WTC11 (cell line): Measurements from ENCODE around the gene ITM2C.

Experiments used
- ATF3 ChIP-seq: sonication (generic); formaldehyde crosslinking; conservative IDR thresholded peaks from 2 replicates; pipeline ENCODE4 v1.8.1; 2022; ENCODE audit warnings: mild to moderate bottlenecking, missing genetic modification reagents
- CTCF ChIP-seq: fragments of 200-600 bp; IDR thresholded peaks from 2 replicates; pipeline ENCODE4 v1.8.0; 2022; ENCODE audit warnings: antibody characterized with exemption
- E2F4 ChIP-seq: sonication (generic); formaldehyde crosslinking; IDR thresholded peaks from 2 replicates; pipeline ENCODE4 v1.8.1; 2022; ENCODE audit warnings: low read depth, mild to moderate bottlenecking, moderate library complexity, missing genetic modification reagents, borderline replicate concordance
- EMX1 ChIP-seq: fragments of 250-450 bp; sonication (Bioruptor Pico); IDR thresholded peaks from 2 replicates; pipeline ENCODE4 v1.8.0; 2021; ENCODE audit warnings: mild to moderate bottlenecking
- MAX ChIP-seq: sonication (generic); formaldehyde crosslinking; IDR thresholded peaks from 2 replicates; pipeline ENCODE4 v1.8.0; 2022; ENCODE audit warnings: mild to moderate bottlenecking, missing genetic modification reagents
- TCF7 ChIP-seq: sonication (generic); formaldehyde crosslinking; IDR thresholded peaks from 2 replicates; pipeline ENCODE4 v1.8.0; 2022; ENCODE audit warnings: mild to moderate bottlenecking, low read depth, missing genetic modification reagents, moderate library complexity
- USF2 ChIP-seq: sonication (generic); formaldehyde crosslinking; IDR thresholded peaks from 2 replicates; pipeline ENCODE4 v1.8.1; 2023; ENCODE audit warnings: mild to moderate bottlenecking, missing genetic modification reagents, moderate library complexity
- ZBTB21 ChIP-seq: sonication (generic); formaldehyde crosslinking; IDR thresholded peaks from 2 replicates; pipeline ENCODE4 v1.8.1; 2023; ENCODE audit warnings: mild to moderate bottlenecking, missing genetic modification reagents, borderline replicate concordance
- ZNF232 ChIP-seq: sonication (generic); formaldehyde crosslinking; IDR thresholded peaks from 2 replicates; pipeline ENCODE4 v1.8.0; 2022; ENCODE audit warnings: mild to moderate bottlenecking, missing genetic modification reagents
- TF ChIP-seq, protein P1 (sequence below): sonication (generic); formaldehyde crosslinking; conservative IDR thresholded peaks from 2 replicates; pipeline ENCODE4 v1.8.1; 2023; ENCODE audit warnings: mild to moderate bottlenecking, low read depth, missing genetic modification reagents, moderate library complexity
- TF ChIP-seq, protein P2 (sequence below): sonication (generic); formaldehyde crosslinking; IDR thresholded peaks from 2 replicates; pipeline ENCODE4 v1.8.1; 2022; ENCODE audit warnings: missing genetic modification reagents, borderline replicate concordance
- TF ChIP-seq, protein P3 (sequence below): fragments of 250-450 bp; sonication (Bioruptor Pico); IDR thresholded peaks from 2 replicates; pipeline ENCODE4 v1.9.0; 2021; ENCODE audit warnings: mild to moderate bottlenecking, borderline replicate concordance
- TF ChIP-seq, protein P4 (sequence below): sonication (generic); formaldehyde crosslinking; IDR thresholded peaks from 2 replicates; pipeline ENCODE4 v1.8.0; 2023; ENCODE audit warnings: missing genetic modification reagents
- TF ChIP-seq, protein P5 (sequence below): sonication (generic); formaldehyde crosslinking; IDR thresholded peaks from 2 replicates; pipeline ENCODE4 v1.8.1; 2022; ENCODE audit warnings: mild to moderate bottlenecking, missing genetic modification reagents, moderate library complexity, borderline replicate concordance

DNA sequence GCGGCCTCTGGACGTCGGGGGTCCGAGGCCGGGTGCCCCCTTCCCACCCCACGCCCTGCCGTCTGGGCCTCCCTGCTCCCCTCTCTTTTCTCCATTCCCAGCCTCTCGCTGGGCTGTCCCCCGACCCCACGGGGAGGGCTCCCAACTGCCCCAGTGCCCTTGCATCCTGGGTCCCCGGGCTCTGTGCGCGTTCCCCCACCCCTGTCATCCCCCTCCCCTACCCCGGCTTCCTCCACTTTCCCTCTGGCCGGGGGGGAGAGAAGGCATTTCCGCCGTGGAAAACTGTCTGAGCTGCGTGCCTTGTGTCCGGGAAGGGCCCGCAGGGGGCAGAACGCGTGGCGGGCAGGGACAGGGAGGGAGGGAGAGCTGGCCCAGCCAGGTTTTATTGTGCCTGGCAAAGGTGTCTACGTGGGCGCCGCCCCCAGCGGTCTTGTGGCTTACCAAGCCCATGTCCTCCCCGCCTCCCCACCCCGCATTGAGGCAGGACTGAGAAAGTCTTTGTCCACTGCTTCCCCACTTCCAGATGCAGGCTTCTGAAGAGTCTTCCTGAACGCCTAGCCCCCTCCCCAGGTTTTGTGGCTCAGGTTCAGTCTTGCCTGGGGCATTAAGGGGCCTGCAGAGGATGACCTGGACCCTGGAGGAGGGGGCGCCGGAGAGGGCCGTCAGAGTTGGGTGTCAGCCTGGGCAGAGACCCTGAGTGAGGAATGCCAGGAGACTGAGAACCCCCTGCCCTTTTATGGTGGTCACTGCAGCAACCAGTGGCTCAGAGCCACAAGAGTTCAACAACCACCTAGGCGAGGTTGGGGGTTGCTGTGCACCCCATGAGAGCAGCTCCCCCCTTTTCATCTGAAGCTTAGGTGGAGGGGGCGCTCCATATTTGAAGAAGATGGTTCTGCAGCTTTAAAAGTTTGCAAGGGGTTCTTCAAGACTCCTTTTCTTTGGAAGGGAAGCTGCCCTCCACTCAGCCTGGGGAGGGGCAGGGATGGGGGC, 1.3 kb downstream of the ITM2C start:
- TF ChIP-seq EMX1 (CRISPR knock-in tag) = no peak
- TF ChIP-seq TCF7 = no peak
- no peak for TF ChIP-seq CTCF
- TF ChIP-seq, protein P1, sequence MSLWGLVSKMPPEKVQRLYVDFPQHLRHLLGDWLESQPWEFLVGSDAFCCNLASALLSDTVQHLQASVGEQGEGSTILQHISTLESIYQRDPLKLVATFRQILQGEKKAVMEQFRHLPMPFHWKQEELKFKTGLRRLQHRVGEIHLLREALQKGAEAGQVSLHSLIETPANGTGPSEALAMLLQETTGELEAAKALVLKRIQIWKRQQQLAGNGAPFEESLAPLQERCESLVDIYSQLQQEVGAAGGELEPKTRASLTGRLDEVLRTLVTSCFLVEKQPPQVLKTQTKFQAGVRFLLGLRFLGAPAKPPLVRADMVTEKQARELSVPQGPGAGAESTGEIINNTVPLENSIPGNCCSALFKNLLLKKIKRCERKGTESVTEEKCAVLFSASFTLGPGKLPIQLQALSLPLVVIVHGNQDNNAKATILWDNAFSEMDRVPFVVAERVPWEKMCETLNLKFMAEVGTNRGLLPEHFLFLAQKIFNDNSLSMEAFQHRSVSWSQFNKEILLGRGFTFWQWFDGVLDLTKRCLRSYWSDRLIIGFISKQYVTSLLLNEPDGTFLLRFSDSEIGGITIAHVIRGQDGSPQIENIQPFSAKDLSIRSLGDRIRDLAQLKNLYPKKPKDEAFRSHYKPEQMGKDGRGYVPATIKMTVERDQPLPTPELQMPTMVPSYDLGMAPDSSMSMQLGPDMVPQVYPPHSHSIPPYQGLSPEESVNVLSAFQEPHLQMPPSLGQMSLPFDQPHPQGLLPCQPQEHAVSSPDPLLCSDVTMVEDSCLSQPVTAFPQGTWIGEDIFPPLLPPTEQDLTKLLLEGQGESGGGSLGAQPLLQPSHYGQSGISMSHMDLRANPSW (CRISPR knock-in tag) = no peak
- no peak for TF ChIP-seq MAX
- TF ChIP-seq ZBTB21 (CRISPR knock-in tag) = no peak
- TF ChIP-seq, protein P2, sequence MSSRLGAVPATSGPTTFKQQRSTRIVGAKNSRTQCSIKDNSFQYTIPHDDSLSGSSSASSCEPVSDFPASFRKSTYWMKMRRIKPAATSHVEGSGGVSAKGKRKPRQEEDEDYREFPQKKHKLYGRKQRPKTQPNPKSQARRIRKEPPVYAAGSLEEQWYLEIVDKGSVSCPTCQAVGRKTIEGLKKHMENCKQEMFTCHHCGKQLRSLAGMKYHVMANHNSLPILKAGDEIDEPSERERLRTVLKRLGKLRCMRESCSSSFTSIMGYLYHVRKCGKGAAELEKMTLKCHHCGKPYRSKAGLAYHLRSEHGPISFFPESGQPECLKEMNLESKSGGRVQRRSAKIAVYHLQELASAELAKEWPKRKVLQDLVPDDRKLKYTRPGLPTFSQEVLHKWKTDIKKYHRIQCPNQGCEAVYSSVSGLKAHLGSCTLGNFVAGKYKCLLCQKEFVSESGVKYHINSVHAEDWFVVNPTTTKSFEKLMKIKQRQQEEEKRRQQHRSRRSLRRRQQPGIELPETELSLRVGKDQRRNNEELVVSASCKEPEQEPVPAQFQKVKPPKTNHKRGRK (CRISPR knock-in tag) = no peak
- no peak for TF ChIP-seq ZNF232 (CRISPR knock-in tag)
- TF ChIP-seq, protein P3, sequence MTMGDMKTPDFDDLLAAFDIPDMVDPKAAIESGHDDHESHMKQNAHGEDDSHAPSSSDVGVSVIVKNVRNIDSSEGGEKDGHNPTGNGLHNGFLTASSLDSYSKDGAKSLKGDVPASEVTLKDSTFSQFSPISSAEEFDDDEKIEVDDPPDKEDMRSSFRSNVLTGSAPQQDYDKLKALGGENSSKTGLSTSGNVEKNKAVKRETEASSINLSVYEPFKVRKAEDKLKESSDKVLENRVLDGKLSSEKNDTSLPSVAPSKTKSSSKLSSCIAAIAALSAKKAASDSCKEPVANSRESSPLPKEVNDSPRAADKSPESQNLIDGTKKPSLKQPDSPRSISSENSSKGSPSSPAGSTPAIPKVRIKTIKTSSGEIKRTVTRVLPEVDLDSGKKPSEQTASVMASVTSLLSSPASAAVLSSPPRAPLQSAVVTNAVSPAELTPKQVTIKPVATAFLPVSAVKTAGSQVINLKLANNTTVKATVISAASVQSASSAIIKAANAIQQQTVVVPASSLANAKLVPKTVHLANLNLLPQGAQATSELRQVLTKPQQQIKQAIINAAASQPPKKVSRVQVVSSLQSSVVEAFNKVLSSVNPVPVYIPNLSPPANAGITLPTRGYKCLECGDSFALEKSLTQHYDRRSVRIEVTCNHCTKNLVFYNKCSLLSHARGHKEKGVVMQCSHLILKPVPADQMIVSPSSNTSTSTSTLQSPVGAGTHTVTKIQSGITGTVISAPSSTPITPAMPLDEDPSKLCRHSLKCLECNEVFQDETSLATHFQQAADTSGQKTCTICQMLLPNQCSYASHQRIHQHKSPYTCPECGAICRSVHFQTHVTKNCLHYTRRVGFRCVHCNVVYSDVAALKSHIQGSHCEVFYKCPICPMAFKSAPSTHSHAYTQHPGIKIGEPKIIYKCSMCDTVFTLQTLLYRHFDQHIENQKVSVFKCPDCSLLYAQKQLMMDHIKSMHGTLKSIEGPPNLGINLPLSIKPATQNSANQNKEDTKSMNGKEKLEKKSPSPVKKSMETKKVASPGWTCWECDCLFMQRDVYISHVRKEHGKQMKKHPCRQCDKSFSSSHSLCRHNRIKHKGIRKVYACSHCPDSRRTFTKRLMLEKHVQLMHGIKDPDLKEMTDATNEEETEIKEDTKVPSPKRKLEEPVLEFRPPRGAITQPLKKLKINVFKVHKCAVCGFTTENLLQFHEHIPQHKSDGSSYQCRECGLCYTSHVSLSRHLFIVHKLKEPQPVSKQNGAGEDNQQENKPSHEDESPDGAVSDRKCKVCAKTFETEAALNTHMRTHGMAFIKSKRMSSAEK (CRISPR knock-in tag) = no peak
- TF ChIP-seq, protein P4, sequence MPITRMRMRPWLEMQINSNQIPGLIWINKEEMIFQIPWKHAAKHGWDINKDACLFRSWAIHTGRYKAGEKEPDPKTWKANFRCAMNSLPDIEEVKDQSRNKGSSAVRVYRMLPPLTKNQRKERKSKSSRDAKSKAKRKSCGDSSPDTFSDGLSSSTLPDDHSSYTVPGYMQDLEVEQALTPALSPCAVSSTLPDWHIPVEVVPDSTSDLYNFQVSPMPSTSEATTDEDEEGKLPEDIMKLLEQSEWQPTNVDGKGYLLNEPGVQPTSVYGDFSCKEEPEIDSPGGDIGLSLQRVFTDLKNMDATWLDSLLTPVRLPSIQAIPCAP (CRISPR knock-in tag) = no peak
- TF ChIP-seq E2F4 = no peak
- no peak for TF ChIP-seq USF2 (CRISPR knock-in tag)
- no peak for TF ChIP-seq ATF3 (CRISPR knock-in tag)
- TF ChIP-seq, protein P5, sequence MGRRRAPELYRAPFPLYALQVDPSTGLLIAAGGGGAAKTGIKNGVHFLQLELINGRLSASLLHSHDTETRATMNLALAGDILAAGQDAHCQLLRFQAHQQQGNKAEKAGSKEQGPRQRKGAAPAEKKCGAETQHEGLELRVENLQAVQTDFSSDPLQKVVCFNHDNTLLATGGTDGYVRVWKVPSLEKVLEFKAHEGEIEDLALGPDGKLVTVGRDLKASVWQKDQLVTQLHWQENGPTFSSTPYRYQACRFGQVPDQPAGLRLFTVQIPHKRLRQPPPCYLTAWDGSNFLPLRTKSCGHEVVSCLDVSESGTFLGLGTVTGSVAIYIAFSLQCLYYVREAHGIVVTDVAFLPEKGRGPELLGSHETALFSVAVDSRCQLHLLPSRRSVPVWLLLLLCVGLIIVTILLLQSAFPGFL = no peak
